ENCODE data around the gene P2RX5. TPM values are rescaled to one million over a fixed set of nuclear protein-coding genes. Genes with fewer than 3 reads are reported as not detected.

The P2RX5 gene
- total and polyA plus RNA-seq, 2 experiments from 2014 or later: 7.5 to 13.6 TPM

GRCh38 chr17:3732210-3732621 is 36.3 kb upstream of the P2RX5 start:
- TF ChIP-seq NANOG (IDR thresholded peaks at IDR 0.05; ENCODE audit: borderline replicate concordance): no peak
- TF ChIP-seq, protein P1, sequence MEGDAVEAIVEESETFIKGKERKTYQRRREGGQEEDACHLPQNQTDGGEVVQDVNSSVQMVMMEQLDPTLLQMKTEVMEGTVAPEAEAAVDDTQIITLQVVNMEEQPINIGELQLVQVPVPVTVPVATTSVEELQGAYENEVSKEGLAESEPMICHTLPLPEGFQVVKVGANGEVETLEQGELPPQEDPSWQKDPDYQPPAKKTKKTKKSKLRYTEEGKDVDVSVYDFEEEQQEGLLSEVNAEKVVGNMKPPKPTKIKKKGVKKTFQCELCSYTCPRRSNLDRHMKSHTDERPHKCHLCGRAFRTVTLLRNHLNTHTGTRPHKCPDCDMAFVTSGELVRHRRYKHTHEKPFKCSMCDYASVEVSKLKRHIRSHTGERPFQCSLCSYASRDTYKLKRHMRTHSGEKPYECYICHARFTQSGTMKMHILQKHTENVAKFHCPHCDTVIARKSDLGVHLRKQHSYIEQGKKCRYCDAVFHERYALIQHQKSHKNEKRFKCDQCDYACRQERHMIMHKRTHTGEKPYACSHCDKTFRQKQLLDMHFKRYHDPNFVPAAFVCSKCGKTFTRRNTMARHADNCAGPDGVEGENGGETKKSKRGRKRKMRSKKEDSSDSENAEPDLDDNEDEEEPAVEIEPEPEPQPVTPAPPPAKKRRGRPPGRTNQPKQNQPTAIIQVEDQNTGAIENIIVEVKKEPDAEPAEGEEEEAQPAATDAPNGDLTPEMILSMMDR (conservative IDR thresholded peaks at IDR 0.05; ENCODE audit: low read depth in 2 of 2): peak in 1 of 2 experiments; percentile 49; a peak in 2 of 4 replicates
- H3K27me3 ChIP-seq (ENCODE audit: insufficient read depth): no peaks in the 10 kb centered on the region
- peaks cover 6% of the 10 kb centered on the region for H4K20me1 ChIP-seq (replicated peaks; ENCODE audit: insufficient read depth)
- 0 out of 3 replicates have a peak, but pooled peaks have one; percentile 16 for ATAC-seq
- peaks cover 7% of the 10 kb centered on the region; the same call in 1 of the 2 replicates for H3K79me2 ChIP-seq (replicated peaks; ENCODE audit: insufficient read depth)
- no peak overlapping the region for H3K4me2 ChIP-seq
- Mint-ChIP-seq H3K36me3 (ENCODE audit: low read depth) (peaks cover 14% of the 10 kb centered on the region), H3K27ac (no peak overlapping the region), H3K27me3 (ENCODE audit: insufficient read depth, low read depth, poor library complexity) (peaks cover 13% of the 10 kb centered on the region), H3K4me3 (no peak overlapping the region), H3K9me3 (no peaks in the 10 kb centered on the region), H3K4me1 (peaks cover 15% of the 10 kb centered on the region; the same call in 2 of the 3 replicates)
- DNase-seq (ENCODE audit: low spot score): no peak
- no peak overlapping the region for H3K27ac ChIP-seq (ENCODE audit: low read depth)
- no peaks in the 10 kb centered on the region for H3F3A ChIP-seq (replicated peaks; ENCODE audit: low read depth)
- H2AFZ ChIP-seq: no peak overlapping the region
- H3K36me3 ChIP-seq (ENCODE audit: insufficient read depth): 0 out of 2 replicates have a peak, but pooled peaks cover 5% of the 10 kb centered on the region
- peaks cover 5% of the 10 kb centered on the region for H3K4me1 ChIP-seq (ENCODE audit: insufficient read depth)
- no peaks in the 10 kb centered on the region for H3K9me2 ChIP-seq (ENCODE audit: insufficient read depth)
- H3K4me3 ChIP-seq: no peak overlapping the region

DNA sequence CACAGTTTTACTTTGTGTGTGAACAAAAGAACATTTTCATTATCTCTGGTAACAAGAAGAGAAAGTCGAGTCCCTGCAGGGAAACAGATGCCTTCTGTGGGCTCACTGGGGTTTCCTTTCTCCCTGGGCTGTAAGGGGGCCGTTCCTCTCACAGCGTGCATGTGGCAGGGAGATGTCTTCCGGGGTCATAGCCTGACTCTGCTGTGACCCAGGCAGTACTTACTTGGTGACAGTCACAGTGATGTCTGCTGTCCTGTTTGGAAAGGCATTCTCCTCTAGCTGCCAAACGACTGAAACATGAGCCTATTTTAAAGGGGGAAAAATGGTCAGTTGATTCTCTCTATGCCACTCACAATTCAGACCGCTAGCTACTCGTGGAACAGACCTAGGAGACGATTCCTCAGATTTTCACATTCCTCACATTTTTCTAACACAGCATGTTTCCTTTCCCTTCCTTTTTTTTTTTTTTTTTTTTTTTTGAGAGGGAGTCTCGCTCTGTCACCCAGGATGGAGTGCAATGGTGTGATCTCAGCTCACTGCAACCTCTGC is 35.0 kb upstream of the P2RX5 start:
- DNase-seq (ENCODE audit: low spot score): no peak
- Mint-ChIP-seq H3K27me3 (ENCODE audit: insufficient read depth, low read depth, poor library complexity) (peaks cover 13% of the 10 kb centered on the region), H3K9me3 (no peaks in the 10 kb centered on the region), H3K36me3 (ENCODE audit: low read depth) (peaks cover 24% of the 10 kb centered on the region), H3K27ac (no peak overlapping the region), H3K4me3 (no peak overlapping the region), H3K4me1 (peaks cover 18% of the 10 kb centered on the region; the same call in 2 of the 3 replicates)
- Histone ChIP-seq H3K9me2 (ENCODE audit: insufficient read depth) (no peaks in the 10 kb centered on the region), H3K4me3 (no peak overlapping the region), H4K20me1 (replicated peaks; ENCODE audit: insufficient read depth) (peaks cover 16% of the 10 kb centered on the region), H3K4me1 (ENCODE audit: insufficient read depth) (peaks cover 5% of the 10 kb centered on the region), H3K27me3 (ENCODE audit: insufficient read depth) (no peaks in the 10 kb centered on the region), H3K27ac (ENCODE audit: low read depth) (peak overlapping the region; percentile 66), H3K36me3 (ENCODE audit: insufficient read depth) (peaks cover 5% of the 10 kb centered on the region; the same call in 1 of the 2 replicates), H3K4me2 (peak overlapping the region; percentile 32; the same call in 1 of the 2 replicates), H3F3A (replicated peaks; ENCODE audit: low read depth) (no peaks in the 10 kb centered on the region), H2AFZ (no peak overlapping the region), H3K79me2 (replicated peaks; ENCODE audit: insufficient read depth) (peaks cover 19% of the 10 kb centered on the region)
- TF ChIP-seq JUNB (IDR thresholded peaks at IDR 0.05; ENCODE audit: unreplicated experiment) (no peak), ETS1 (IDR thresholded peaks at IDR 0.05) (no peak)
- peak; percentile 37; the same call in 2 of the 3 replicates for ATAC-seq

DNA sequence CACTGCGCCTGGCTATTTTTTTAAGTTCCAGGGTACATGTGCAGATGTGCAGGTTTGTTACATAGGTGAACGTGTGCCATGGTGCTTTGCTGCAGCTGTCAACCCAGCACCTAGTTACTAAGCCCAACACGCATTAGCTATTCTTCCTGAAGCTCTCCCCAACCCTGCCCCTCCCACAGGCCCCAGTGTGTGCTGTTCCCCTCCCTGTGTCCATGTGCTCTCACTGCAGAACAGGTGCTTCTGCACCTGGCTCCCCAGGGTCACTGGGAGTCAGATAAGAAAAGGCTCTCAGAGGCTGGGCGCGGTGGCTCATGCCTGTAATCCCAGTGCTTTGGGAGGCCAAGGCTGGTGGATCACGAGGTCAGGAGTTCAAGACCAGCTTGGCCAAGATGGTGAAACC is 33.9 kb upstream of the P2RX5 start:
- peaks cover 12% of the 10 kb centered on the region for H3K4me1 ChIP-seq (ENCODE audit: insufficient read depth)
- Mint-ChIP-seq H3K4me3 (no peak overlapping the region), H3K9me3 (no peaks in the 10 kb centered on the region), H3K4me1 (peaks cover 27% of the 10 kb centered on the region), H3K27me3 (ENCODE audit: insufficient read depth, low read depth, poor library complexity) (peaks cover 13% of the 10 kb centered on the region), H3K27ac (no peak overlapping the region), H3K36me3 (ENCODE audit: low read depth) (peaks cover 35% of the 10 kb centered on the region)
- peaks cover 30% of the 10 kb centered on the region for H3K79me2 ChIP-seq (replicated peaks; ENCODE audit: insufficient read depth)
- H3F3A ChIP-seq (replicated peaks; ENCODE audit: low read depth): no peaks in the 10 kb centered on the region; the same call in 1 of the 2 replicates
- no peak overlapping the region for H2AFZ ChIP-seq
- no peak overlapping the region for H3K4me3 ChIP-seq
- ATAC-seq (no peak; the same call in 2 of the 3 replicates), DNase-seq (ENCODE audit: low spot score) (no peak)
- H3K4me2 ChIP-seq: no peak overlapping the region
- peaks cover 9% of the 10 kb centered on the region; the same call in 1 of the 2 replicates for H3K36me3 ChIP-seq (ENCODE audit: insufficient read depth)
- H3K27me3 ChIP-seq (ENCODE audit: insufficient read depth): no peaks in the 10 kb centered on the region
- H4K20me1 ChIP-seq (replicated peaks; ENCODE audit: insufficient read depth): peaks cover 27% of the 10 kb centered on the region
- H3K9me2 ChIP-seq (ENCODE audit: insufficient read depth): no peaks in the 10 kb centered on the region
- H3K27ac ChIP-seq (ENCODE audit: low read depth): no peak overlapping the region
- TF ChIP-seq POLR2AphosphoS5 (IDR thresholded peaks at IDR 0.05; ENCODE audit: low read depth) (no peak), JUNB (IDR thresholded peaks at IDR 0.05; ENCODE audit: unreplicated experiment) (no peak), ZNF331 (CRISPR knock-in tag; IDR thresholded peaks at IDR 0.05; ENCODE audit: low read depth) (no peak), ZNF462 (CRISPR knock-in tag; IDR thresholded peaks at IDR 0.05) (no peak)

All from GM23338 (cell line).